8988T (cell line): ENCODE results near the gene MON2.
"Not testable (repeated sequence)": the region's sequence is repeated elsewhere in the genome, so short reads cannot be mapped to it uniquely, and the experiment has no call there.

ENCODE experiments used
- DNase-seq: peaks from one replicate; pipeline ENCODE4 v3.0.0; 2011

The MON2 gene

DNA sequence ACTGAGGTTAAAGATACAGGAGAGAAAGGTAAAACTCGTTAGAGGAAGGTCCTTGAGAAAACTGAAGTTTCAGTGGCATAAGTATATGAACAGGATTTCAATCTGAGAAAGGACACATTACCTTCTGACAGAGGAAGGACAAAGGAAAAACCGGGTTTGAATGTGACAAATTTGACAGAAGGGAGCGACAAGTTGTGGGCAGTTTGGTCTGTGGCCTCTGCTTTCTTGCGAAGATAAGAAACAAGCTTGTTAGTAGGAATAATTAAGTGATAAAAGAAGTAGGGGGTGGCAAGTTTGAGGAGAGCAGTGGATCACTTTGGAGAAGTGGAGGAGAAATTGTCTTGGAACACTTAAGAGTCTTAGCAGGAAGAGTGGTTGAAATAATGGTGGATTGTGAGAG lies 5.1 kb downstream of the MON2 start:
- no peak for DNase-seq

DNA sequence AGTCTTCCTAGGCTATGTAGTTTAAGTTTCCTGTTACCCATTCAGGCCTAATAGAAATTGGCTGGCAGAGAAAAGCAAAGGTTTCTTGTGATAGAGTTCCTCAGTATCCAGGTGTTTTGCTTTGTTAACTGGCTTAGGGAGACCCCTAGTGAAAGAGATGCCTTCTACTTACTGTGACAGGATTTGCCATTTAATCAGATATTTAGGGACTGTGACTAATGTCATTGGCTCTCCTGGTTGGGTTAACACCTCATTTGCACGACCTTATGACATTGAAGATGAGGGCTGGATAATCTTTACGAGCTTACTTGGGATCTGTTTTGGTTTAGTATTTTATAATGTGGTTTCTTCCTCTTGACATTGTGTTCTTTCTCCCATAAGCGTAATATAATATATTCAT lies 5.8 kb downstream of the MON2 start:
- DNase-seq = no peak

- DNase-seq = no peak
Observed at GRCh38 chr12:62481843-62482540, 15.4 kb downstream of the MON2 start.

DNA sequence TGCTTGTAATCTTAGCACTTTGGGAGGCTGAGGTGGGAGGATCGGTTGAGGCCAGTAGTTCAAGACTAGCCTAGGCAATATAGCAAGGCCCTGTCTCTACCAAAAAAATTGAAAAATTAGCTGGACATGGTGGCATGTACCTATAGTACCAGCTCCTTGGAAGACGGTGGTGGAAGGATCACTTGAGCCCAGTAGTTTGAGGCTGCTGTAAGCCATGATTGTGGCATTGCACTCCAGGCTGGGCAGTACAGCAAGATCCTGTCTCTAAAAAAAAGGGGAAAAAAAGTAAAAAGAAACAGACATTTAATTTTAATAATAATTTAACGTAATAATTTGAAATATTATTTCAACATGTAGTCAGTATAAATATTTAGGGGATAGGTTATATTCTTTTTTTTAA lies 16.1 kb downstream of the MON2 start:
- no peak for DNase-seq

DNA sequence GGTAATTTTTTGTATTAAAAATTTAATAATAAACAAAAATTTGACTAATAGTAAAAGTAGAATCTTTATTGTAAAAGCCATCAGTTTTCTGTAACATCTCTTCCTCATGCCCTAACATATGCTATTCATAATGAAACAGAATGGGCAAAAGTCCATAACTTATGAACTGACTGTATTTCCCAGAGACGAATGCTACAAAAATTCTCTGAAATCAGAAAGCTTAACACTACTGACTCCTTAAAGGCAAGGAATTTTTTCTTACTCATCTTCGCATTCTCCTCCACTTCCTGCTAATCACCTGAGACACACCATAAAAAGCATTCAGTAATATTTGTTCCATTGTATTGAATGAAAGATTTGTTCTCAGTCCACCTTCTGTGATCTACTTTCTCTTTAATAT lies 17.6 kb downstream of the MON2 start:
- no peak for DNase-seq

DNA sequence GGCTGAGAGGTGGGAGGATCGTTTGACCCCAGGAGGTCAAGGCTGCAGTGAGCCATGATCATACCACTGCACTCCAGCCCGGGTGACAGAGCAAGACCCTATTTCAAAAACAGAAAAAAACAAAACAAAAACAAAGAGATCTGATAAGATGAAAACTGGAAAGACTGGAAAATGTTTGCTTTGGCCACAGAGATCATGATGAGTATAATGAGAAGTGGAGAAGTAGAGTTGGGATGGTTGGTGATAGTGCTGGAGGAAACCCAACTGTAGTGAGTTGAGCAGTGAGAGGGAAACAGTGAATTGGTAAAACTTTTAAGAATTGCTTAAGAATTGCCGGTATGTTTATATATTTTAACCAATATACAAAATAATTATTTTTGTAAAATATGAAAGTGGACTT lies 39.2 kb downstream of the MON2 start:
- no peak for DNase-seq

GRCh38 chr12:62512901-62513300 lies 46.3 kb downstream of the MON2 start:
- DNase-seq = no peak

GRCh38 chr12:62514080-62514479 lies 47.5 kb downstream of the MON2 start:
- not testable (repeated sequence) for DNase-seq

DNA sequence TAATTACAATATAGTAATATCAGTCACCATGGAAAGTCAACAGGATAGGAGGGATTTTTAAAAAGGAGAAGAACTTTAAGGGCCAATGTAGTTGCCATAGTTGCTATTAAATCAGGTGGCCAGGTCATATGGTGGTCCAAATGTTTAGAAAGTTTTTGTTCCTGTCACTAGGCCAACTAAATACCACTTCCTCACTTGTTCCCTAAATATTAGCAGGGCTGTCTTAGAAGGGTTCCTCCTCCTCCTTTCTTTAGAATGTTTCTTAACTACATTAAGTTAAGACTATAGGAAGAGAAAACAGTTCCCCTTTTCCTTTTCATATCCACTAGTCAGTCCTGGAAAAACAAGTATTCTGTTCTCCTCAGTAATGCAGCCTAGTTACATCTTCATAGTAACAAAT lies 50.3 kb downstream of the MON2 start:
- no peak for DNase-seq

GRCh38 chr12:62517887-62518286 lies 51.3 kb downstream of the MON2 start:
- no peak for DNase-seq

DNA sequence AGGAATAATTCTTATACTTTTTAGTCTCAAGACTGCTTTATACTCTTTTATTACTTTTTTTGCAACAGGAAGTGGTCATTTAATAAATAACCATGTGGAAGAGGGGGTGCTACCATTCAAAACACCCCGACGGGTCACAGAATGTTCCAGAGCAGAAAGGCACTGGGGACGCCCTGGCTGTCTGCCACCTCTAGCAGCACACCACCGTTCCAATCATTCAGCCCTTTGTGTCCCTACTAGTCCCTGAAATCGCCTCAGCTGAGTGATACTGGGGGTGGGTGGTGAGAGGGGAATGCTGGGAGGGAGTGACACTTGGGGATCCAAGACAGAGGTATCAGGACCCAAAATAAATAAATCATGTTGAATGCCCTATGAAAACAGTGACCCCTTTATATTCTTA lies 52.4 kb downstream of the MON2 start:
- no peak for DNase-seq

GRCh38 chr12:62520361-62520760 lies 53.7 kb downstream of the MON2 start:
- DNase-seq = no peak

DNA sequence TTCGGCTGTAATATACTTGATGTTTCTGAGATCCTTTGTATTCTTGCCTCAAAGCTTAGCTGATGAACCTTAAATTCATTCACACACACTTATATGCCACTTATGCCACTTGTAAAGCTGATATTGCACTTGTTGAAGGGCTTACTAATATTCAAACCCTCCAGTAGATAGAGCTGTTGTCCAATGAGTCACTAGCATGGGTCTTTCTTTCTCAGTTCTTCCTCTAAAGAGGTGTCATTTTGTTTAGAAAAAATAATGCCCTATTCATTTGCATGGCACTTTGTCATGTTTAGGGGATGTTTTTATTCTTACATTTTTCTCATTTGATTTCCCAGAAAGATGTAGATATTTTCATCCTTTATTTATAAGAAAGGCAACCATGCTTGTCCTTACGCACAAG lies 56.4 kb downstream of the MON2 start:
- DNase-seq = no peak

- DNase-seq = no peak
Observed at GRCh38 chr12:62523619-62524018, 57.0 kb downstream of the MON2 start.

DNA sequence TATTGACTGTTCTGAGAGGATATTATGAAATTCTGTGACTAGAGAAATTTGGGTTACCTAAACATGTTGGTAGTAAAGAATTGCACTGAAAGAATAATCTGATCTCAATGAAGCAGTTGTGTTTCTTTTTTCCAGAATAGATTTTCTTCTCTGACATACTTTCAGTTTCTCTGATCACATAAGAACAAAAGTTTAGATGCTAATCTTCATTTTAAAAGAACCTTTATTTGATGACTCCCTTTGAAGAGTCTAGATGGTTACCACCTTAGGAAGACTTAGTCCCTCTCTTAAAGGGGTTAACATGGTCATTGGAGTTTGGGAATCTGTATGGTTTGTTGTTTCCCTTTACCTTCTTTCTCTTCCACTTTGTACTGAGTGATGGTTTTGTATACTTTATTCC lies 58.6 kb downstream of the MON2 start:
- DNase-seq = no peak

DNA sequence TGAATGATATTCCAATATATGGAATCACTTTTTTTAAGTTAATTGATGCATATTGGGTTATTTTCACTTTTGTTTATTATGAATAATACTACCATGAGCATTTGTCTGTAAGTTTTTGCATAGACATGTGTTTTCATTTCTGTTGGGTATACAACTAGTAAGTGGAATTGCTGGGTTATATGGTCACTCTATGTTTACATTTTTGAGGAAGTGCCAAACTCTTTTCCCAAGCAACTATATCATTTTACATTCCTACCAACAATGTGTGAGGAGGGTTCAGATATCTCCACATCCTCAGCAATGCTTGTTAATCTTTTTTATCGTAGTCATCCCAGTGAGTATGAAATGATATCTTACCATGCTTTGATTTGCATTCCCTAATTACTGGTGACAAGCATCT lies 64.0 kb downstream of the MON2 start:
- no peak for DNase-seq

GRCh38 chr12:62532333-62532732 lies 65.7 kb downstream of the MON2 start:
- DNase-seq = no peak

GRCh38 chr12:62533087-62533754 lies 66.6 kb downstream of the MON2 start:
- no peak for DNase-seq

- no peak for DNase-seq
Observed at GRCh38 chr12:62533755-62534107, 67.1 kb downstream of the MON2 start.

DNA sequence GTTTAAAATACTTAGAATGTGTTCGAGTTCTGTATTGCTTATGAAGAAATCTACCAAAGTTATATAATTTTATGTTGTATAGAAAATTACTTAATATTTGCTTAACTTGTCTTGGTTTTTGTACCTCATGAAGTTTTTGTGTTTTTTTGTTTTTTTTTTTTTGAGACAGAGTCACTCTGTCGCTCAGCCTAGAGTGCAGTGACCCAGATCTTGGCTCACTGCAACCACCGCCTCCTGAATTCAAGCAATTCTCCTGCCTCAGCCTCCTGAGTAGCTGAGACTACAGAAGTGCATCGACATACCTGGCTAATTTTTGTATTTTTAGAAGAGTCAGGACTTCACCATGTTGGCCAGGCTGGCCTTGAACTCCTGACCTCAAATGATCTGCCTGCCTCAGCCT lies 69.9 kb downstream of the MON2 start:
- no peak for DNase-seq

DNA sequence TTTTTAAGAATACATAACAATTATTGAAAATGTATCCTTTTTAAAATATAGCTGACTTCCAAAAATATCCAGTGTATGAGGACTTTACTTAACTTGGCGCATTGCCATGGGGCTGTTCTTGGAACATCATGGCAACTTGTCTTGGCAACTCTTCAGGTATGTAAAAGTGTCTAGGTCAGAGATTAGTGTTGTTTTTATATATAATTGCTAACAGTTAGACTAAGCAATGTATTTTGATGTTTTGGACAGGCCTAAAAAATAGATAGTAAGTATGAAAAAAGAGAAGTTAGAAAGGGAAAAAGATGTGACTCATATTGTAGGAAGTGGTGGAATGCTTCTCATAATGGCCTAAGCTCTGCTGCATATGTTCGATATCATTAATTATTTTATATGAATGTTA lies 70.9 kb downstream of the MON2 start:
- no peak for DNase-seq

- no peak for DNase-seq
Observed at GRCh38 chr12:62540354-62540753, 73.7 kb downstream of the MON2 start.

- DNase-seq = no peak
Observed at GRCh38 chr12:62542814-62543213, 76.2 kb downstream of the MON2 start.

- no peak for DNase-seq
Observed at GRCh38 chr12:62543324-62543723, 76.7 kb downstream of the MON2 start.

DNA sequence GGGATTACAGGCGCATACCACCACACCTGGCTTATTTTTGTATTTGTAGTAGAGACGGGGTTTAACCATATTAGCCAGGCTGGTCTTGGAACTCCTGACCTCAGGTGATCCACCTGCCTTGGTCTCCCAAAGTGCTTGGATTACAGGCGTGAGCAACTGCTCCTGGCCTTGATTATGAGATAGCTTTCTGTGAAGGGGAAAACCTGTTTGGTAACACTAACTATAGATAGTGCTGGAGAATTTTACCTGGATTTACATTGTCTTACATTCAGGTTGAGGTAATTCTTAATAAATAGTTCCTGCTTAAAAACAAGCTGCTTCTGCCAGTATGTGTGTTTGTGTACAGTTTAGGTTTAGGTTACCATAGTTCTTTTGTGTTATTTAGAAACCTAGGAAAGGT lies 77.1 kb downstream of the MON2 start:
- no peak for DNase-seq
